Activated CD4-positive, alpha-beta T cell treated with anti-CD3 and anti-CD28 coated beads, Interleukin-2, amount 10 ng/mL, durations not matched to agents 24 days and 14 days (primary cell): Measurements from ENCODE around the gene LYPD1. TPM values are rescaled to one million over a fixed set of nuclear protein-coding genes. Genes with fewer than 3 reads are reported as not detected.
"Not testable (repeated sequence)": the region's sequence is repeated elsewhere in the genome, so short reads cannot be mapped to it uniquely, and the experiment has no call there.

Experiments used
- DNase-seq: peaks from one replicate; pipeline ENCODE4 v3.0.0; 2022
- H3K27ac Mint-ChIP-seq: one replicate; pipeline ENCODE4 v1.8.0; 2022; ENCODE audit warnings: mild to moderate bottlenecking, mixed read lengths
- H3K27me3 Mint-ChIP-seq: one replicate; pipeline ENCODE4 v1.8.0; 2022; ENCODE audit warnings: mixed read lengths
- H3K36me3 Mint-ChIP-seq: one replicate; pipeline ENCODE4 v1.8.0; 2022; ENCODE audit warnings: low read depth, mild to moderate bottlenecking, mixed read lengths
- H3K4me1 Mint-ChIP-seq: one replicate; pipeline ENCODE4 v1.8.0; 2021; ENCODE audit warnings: mixed read lengths
- H3K4me3 Mint-ChIP-seq: one replicate; pipeline ENCODE4 v1.8.0; 2022; ENCODE audit warnings: mild to moderate bottlenecking, moderate library complexity, mixed read lengths
- H3K9me3 Mint-ChIP-seq: one replicate; pipeline ENCODE4 v1.8.0; 2021; ENCODE audit warnings: mixed read lengths
- intact Hi-C: fragments of 100-400 bp; cut with micrococcal nuclease; formaldehyde crosslinking; loops from one replicate; pipeline ENCODE4 v1.15.1; 2023
- total RNA-seq: library from RNA; stranded (reverse); gene quantifications from 2 replicates; pipeline ENCODE4 v1.2.3, GENCODE V29; 2022

The LYPD1 gene, protein sequence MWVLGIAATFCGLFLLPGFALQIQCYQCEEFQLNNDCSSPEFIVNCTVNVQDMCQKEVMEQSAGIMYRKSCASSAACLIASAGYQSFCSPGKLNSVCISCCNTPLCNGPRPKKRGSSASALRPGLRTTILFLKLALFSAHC
- not detected in 2 replicates for total RNA-seq

DNA sequence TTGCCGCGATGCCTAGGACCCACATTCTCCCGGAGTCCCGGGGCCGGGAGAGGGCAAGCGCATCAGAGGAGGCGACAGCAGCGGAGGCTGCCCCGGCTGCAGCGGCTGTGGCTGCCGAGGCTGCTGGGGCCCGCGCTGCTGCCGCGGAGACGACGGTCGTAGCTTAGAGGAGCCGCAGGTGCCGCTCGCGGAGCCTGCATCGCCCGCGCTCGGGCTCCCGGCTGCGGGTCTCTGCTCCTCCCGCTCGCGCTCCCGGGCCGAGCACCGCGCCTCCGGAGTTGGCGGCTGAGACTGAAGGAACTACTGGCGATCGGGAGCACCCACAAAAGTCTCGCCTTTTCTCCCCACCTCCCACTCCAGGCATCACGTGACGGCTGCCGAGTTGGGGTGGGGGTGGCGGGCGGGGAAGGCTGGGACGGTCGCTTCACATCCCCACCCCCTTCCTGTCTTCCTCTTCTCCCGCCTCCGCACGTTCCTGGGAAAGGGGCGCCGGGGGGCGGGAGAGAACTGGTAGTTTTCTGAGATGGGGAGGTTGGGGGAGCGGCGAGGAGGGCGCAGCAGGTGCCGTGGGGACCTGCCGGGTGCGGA, at the start of gene LYPD1:
Gene LYPD1, minus strand, starts transcription at position 298 of the 588 bp plus-strand sequence. Its CDS starts 273 bp downstream, at position 25.
- no peak within 1 kb of the TSS for H3K4me3 Mint-ChIP-seq
- no peak for DNase-seq
- H3K36me3 Mint-ChIP-seq: peaks cover 3% of the 10 kb centered on the region
- peak within 1 kb of the TSS; percentile 8 for H3K27ac Mint-ChIP-seq
- no peaks in the 10 kb centered on the region for H3K9me3 Mint-ChIP-seq
- H3K27me3 Mint-ChIP-seq: peaks cover 38% of the 10 kb centered on the region
- H3K4me1 Mint-ChIP-seq: peaks cover 2% of the 10 kb centered on the region
- intact Hi-C loops: no loop called here

DNA sequence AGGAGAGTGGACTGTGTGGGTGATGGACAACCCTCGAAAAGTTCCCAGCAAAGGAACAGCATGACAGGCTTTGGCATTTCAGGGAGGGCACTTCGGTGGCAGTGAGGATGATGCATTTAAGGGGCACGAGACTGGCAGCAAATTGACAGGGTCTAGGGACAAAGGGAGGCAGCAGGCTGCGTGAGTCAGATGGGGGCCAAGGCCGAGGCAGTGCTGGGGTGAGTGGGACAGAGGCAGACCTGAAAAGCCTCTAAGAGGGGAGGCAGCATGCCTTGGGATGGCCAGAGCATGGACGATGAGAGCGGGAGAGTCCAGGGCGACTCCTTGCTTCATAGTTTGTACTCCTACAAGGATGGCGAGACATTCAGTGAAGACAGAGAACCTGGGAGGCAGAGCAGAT, 49.5 kb upstream of the LYPD1 start:
- Mint-ChIP-seq H3K27me3 (no peaks in the 10 kb centered on the region), H3K27ac (no peak overlapping the region), H3K4me1 (no peaks in the 10 kb centered on the region), H3K4me3 (no peak overlapping the region), H3K9me3 (peaks cover 13% of the 10 kb centered on the region), H3K36me3 (no peaks in the 10 kb centered on the region)
- intact Hi-C loops: no loop called here
- no peak for DNase-seq

DNA sequence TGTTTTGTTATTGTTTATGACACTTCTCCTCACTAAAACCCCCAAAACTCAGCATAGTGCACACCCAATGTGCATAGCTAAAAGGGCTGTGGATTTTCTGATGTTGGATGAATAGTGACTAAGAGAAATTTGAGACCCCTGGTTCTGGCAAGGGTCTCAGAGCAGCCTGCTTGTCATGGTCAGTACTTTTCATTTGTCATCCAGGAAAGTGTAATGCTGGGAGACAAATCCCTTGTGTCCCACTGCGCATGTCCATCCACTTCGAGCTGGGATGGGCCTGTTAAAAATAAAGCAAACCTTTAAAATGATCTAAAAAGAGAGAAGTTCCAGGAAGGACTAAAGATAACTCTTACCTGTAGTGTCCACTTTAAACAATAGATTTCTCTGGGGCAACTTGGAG, 46.9 kb upstream of the LYPD1 start:
- Mint-ChIP-seq H3K4me1 (no peaks in the 10 kb centered on the region), H3K27ac (no peak overlapping the region), H3K4me3 (no peak overlapping the region), H3K36me3 (no peaks in the 10 kb centered on the region), H3K27me3 (no peaks in the 10 kb centered on the region), H3K9me3 (peaks cover 3% of the 10 kb centered on the region)
- intact Hi-C loops: no loop called here
- no peak for DNase-seq

GRCh38 chr2:132715386-132716351, 45.7 kb upstream of the LYPD1 start:
- Mint-ChIP-seq H3K9me3 (peaks cover 3% of the 10 kb centered on the region), H3K4me3 (no peak overlapping the region)
- intact Hi-C loops: no loop called here

DNA sequence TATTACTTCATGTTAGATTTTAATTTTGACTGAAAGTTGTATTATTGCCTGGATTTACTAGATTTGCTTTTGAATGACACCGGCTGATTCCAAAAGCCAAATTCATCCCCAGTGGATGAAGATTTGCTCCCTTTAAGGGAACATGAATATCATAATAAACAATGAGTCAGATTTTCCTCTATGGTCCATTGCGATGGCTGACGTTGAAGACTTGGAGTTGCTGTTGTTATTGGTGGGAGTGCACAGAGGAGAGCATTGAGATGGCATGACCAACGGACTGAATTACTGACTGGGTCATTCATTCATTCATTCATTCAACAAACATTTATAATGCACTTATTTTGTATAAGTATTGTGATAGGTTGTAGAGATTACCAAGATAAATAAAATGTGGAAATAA, 33.4 kb upstream of the LYPD1 start:
- H3K4me1 Mint-ChIP-seq: no peaks in the 10 kb centered on the region
- intact Hi-C loops: no loop called here
- H3K27me3 Mint-ChIP-seq: no peaks in the 10 kb centered on the region
- H3K36me3 Mint-ChIP-seq: no peaks in the 10 kb centered on the region
- H3K4me3 Mint-ChIP-seq: no peak overlapping the region
- no peak for DNase-seq
- no peaks in the 10 kb centered on the region for H3K9me3 Mint-ChIP-seq
- H3K27ac Mint-ChIP-seq: no peak overlapping the region

More at GRCh38 chr2:132715386-132716351, 45.7 kb upstream of the LYPD1 start:
- no peak overlapping the region for H3K27ac Mint-ChIP-seq
- no peaks in the 10 kb centered on the region for H3K4me1 Mint-ChIP-seq
- H3K36me3 Mint-ChIP-seq: no peaks in the 10 kb centered on the region
- H3K27me3 Mint-ChIP-seq: no peaks in the 10 kb centered on the region
- DNase-seq: no peak

- H3K9me3 Mint-ChIP-seq: no peaks in the 10 kb centered on the region
- H3K4me3 Mint-ChIP-seq: no peak overlapping the region
- H3K36me3 Mint-ChIP-seq: no peaks in the 10 kb centered on the region
Observed at GRCh38 chr2:132701810-132702209, 31.8 kb upstream of the LYPD1 start.

GRCh38 chr2:132699802-132700201, 29.8 kb upstream of the LYPD1 start:
- H3K27me3 Mint-ChIP-seq, intact Hi-C loops, H3K36me3 Mint-ChIP-seq, H3K4me1 Mint-ChIP-seq, H3K27ac Mint-ChIP-seq, H3K4me3 Mint-ChIP-seq, H3K9me3 Mint-ChIP-seq, DNase-seq: not testable (repeated sequence)

More at GRCh38 chr2:132701810-132702209, 31.8 kb upstream of the LYPD1 start:
- intact Hi-C loops: no loop called here
- no peaks in the 10 kb centered on the region for H3K4me1 Mint-ChIP-seq
- no peak overlapping the region for H3K27ac Mint-ChIP-seq
- no peaks in the 10 kb centered on the region for H3K27me3 Mint-ChIP-seq
- DNase-seq: no peak

- H3K27me3 Mint-ChIP-seq, intact Hi-C loops, H3K36me3 Mint-ChIP-seq, DNase-seq, H3K4me3 Mint-ChIP-seq, H3K4me1 Mint-ChIP-seq, H3K27ac Mint-ChIP-seq, H3K9me3 Mint-ChIP-seq: not testable (repeated sequence)
Observed at GRCh38 chr2:132698347-132698746, 28.3 kb upstream of the LYPD1 start.

- Mint-ChIP-seq H3K9me3 (no peaks in the 10 kb centered on the region), H3K27ac (no peak overlapping the region), H3K36me3 (no peaks in the 10 kb centered on the region), H3K27me3 (no peaks in the 10 kb centered on the region), H3K4me3 (no peak overlapping the region), H3K4me1 (no peaks in the 10 kb centered on the region)
- intact Hi-C loops: no loop called here
- no peak for DNase-seq
Observed at GRCh38 chr2:132697556-132698205, 27.7 kb upstream of the LYPD1 start.

DNA sequence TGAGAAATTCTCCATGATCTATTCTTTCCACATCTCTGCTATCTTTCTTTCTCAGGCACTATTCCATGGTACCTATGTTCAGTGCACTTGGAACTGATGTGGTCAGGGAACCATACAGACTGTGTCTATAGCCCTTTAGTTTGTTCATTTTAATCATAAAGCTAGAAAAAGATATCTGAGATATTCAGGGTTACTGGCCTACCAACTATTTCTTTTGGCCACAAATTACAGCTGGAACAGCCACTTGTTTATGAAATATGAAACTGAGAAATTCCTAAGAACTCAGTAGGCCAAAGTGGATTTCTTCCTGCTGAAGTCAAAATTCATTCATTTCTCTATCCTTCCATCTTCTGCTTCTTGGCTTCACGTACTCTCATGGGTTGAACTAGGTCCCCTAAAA, 22.8 kb upstream of the LYPD1 start:
- Mint-ChIP-seq H3K4me3 (no peak overlapping the region), H3K36me3 (no peaks in the 10 kb centered on the region), H3K27ac (no peak overlapping the region), H3K27me3 (no peaks in the 10 kb centered on the region), H3K9me3 (no peaks in the 10 kb centered on the region), H3K4me1 (no peaks in the 10 kb centered on the region)
- intact Hi-C loops: no loop called here
- DNase-seq: no peak

GRCh38 chr2:132691556-132691955, 21.6 kb upstream of the LYPD1 start:
- intact Hi-C loops: no loop called here
- no peak for DNase-seq
- no peaks in the 10 kb centered on the region for H3K9me3 Mint-ChIP-seq
- no peak overlapping the region for H3K4me3 Mint-ChIP-seq
- no peaks in the 10 kb centered on the region for H3K27me3 Mint-ChIP-seq
- no peaks in the 10 kb centered on the region for H3K36me3 Mint-ChIP-seq
- H3K27ac Mint-ChIP-seq: no peak overlapping the region
- no peaks in the 10 kb centered on the region for H3K4me1 Mint-ChIP-seq

GRCh38 chr2:132690664-132691303, 20.8 kb upstream of the LYPD1 start:
- Mint-ChIP-seq H3K4me1 (no peaks in the 10 kb centered on the region), H3K27me3 (no peaks in the 10 kb centered on the region), H3K36me3 (no peaks in the 10 kb centered on the region), H3K4me3 (no peak overlapping the region), H3K27ac (no peak overlapping the region), H3K9me3 (no peaks in the 10 kb centered on the region)
- intact Hi-C loops: no loop called here
- DNase-seq: no peak

DNA sequence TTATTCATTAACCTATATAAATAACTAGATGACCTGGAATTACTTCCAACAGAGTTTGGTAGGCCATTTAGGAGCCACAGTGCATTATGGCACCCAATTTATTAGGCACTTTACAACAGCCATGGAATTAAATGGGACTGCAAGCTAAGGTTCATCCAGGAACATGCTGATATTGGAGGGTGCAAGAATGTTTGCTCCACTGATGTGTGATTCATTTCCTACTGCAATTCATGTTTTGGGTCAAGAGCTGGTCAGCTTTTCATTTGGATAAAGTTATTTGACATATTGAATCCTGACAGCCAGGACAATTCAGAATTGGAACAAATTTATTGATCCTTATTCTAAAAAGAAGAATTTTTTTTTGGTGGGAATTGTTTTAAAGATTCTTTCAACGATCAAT, 11.8 kb upstream of the LYPD1 start:
- Mint-ChIP-seq H3K9me3 (no peaks in the 10 kb centered on the region), H3K4me1 (no peaks in the 10 kb centered on the region), H3K27ac (no peak overlapping the region), H3K36me3 (no peaks in the 10 kb centered on the region), H3K27me3 (no peaks in the 10 kb centered on the region), H3K4me3 (no peak overlapping the region)
- intact Hi-C loops: no loop called here
- DNase-seq: no peak
